Epithelial cell of esophagus (primary cell): ENCODE data around the gene PER1.

Experiments
- DNase-seq: peaks from one replicate; pipeline ENCODE4 v3.0.0; 2010; ENCODE audit warnings: low read depth
- H3K4me3 ChIP-seq: 2 replicates; pipeline ENCODE4 v1.5.1; 2011; ENCODE audit warnings: mild to moderate bottlenecking, low read length, control low read depth
- TF ChIP-seq, protein P1 (sequence below): IDR thresholded peaks from 2 replicates; pipeline ENCODE4 v1.5.1; 2011; ENCODE audit warnings: low read depth, mild to moderate bottlenecking, low read length, control low read depth, inconsistent platforms; ENCODE audit not compliant: insufficient read depth; ENCODE audit errors: missing control alignments

The PER1 gene

GRCh38 chr17:8160741-8161221 is 8.6 kb upstream of the PER1 start:
- peak overlapping the region; percentile 8 for H3K4me3 ChIP-seq
- DNase-seq = no peak

DNA sequence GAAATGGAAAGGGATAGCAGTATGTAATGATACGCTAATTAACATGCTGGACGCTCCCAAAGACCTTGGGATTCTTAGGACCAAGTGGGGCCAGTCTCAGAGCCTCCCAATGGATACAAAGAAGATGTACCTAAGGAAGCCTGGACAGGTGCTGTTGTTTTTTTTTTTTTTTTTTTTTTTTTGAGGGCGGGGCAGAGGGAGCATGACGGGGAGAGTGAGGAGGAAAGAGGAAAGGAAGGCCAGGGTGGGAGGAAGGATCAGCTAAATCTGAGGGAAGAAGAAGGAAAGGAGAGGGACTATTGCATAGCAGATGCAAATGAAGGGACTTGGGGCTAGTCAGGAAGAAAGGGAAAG is 8.0 kb upstream of the PER1 start:
- DNase-seq = no peak
- TF ChIP-seq, protein P1, sequence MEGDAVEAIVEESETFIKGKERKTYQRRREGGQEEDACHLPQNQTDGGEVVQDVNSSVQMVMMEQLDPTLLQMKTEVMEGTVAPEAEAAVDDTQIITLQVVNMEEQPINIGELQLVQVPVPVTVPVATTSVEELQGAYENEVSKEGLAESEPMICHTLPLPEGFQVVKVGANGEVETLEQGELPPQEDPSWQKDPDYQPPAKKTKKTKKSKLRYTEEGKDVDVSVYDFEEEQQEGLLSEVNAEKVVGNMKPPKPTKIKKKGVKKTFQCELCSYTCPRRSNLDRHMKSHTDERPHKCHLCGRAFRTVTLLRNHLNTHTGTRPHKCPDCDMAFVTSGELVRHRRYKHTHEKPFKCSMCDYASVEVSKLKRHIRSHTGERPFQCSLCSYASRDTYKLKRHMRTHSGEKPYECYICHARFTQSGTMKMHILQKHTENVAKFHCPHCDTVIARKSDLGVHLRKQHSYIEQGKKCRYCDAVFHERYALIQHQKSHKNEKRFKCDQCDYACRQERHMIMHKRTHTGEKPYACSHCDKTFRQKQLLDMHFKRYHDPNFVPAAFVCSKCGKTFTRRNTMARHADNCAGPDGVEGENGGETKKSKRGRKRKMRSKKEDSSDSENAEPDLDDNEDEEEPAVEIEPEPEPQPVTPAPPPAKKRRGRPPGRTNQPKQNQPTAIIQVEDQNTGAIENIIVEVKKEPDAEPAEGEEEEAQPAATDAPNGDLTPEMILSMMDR = no peak
- no peak overlapping the region for H3K4me3 ChIP-seq

More at GRCh38 chr17:8160741-8161221, 8.6 kb upstream of the PER1 start:
- TF ChIP-seq, protein P1 = no peak

DNA sequence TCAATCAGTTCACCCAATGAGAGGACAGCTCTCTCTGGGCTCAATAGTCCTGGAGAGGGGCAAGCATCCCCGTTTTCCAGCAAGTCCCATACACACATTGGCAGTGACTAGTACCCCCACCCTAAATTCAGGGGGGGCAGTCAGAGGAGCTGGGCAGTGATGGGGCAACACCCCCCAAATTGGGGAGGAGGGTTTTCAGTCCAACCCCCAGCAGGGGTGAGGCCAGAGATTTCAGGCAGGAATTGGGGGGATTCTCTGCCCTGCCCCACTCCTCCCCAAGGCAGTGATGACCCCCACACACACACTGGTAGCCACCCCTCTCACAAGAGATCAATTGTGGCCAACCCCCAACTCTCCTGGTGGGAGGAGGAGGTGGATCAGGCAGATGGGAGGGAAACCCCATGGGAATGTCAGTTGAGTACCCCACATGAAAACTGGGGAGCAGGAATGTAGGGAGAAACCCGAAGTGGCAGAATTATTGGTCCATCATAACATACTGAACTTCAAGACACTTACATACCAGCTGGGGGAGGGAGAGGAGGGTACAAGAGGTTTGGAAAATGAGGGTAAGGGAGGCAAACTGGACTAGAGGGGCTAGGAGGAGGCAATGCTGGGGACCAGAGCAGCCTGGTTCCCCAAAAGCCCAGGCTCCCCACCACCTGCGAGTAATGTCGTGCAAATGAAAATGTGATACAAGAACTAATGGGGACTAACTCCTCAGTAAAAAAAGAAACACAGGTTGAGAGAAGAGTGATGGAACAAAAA is 7.4 kb upstream of the PER1 start:
- DNase-seq = no peak
- TF ChIP-seq, protein P1 = no peak

GRCh38 chr17:8159032-8159400 is 6.8 kb upstream of the PER1 start:
- no peak overlapping the region for H3K4me3 ChIP-seq
- DNase-seq = no peak
- TF ChIP-seq, protein P1 = no peak

More for the DNA sequence above, 7.4 kb upstream of the PER1 start:
- no peak overlapping the region for H3K4me3 ChIP-seq

- DNase-seq = peak; percentile 84
- TF ChIP-seq, protein P1 = peak; percentile 90
- no peak overlapping the region for H3K4me3 ChIP-seq
Measured at GRCh38 chr17:8158267-8159031, 6.2 kb upstream of the PER1 start.

GRCh38 chr17:8156246-8156992 is 4.2 kb upstream of the PER1 start:
- TF ChIP-seq, protein P1 = no peak
- peak overlapping the region; percentile 100 for H3K4me3 ChIP-seq
- peak; percentile 100 for DNase-seq
